ENCODE data around the gene KCNJ16. TPM values are rescaled to one million over a fixed set of nuclear protein-coding genes. Genes with fewer than 3 reads are reported as not detected.

Gene KCNJ16
- total and polyA plus RNA-seq, 9 of the 15 experiments (the other 6 are each of a cell fraction or from before 2014, with no cell fraction given), result 0.01 to 0.75 (median 0.07) TPM; not detected in 4

DNA sequence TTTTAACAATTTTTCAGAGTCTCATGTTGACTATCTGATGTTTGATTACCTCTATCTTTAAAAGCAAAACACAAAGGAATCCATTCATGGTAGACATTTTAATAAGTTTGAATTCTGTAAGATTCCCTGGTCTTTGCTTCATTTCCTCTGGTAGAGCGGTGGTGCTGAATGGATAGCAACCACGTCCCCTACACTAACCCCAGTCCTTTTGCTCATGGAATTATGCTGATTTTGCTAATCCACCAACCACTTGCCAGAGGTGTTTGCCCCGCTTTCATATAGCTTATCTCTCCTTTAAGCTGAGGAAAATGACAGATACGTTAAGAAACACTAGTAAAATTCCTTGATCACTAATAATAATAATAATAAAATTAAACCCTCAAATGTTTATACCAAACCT, 9.5 kb downstream of the KCNJ16 start (continued):
- TF ChIP-seq ZNF197 (CRISPR knock-in tag; IDR thresholded peaks at IDR 0.05; ENCODE audit: low read depth) (no peak), GTF2F1 (IDR thresholded peaks at IDR 0.05; ENCODE audit: low read depth, low read length) (no peak), SPI1 (IDR thresholded peaks at IDR 0.05; ENCODE audit: borderline replicate concordance, low read depth, low read length) (no peak), MAFG (tag; conservative IDR thresholded peaks at IDR 0.05) (0 out of 2 replicates have a peak, but pooled peaks have one; percentile 19), ZNF3 (CRISPR knock-in tag; IDR thresholded peaks at IDR 0.05) (no peak), CXXC5 (CRISPR knock-in tag; IDR thresholded peaks at IDR 0.05) (no peak), ZNF212 (CRISPR knock-in tag; IDR thresholded peaks at IDR 0.05) (no peak), ARID2 (IDR thresholded peaks at IDR 0.05) (no peak)
- TF ChIP-seq, protein P1, sequence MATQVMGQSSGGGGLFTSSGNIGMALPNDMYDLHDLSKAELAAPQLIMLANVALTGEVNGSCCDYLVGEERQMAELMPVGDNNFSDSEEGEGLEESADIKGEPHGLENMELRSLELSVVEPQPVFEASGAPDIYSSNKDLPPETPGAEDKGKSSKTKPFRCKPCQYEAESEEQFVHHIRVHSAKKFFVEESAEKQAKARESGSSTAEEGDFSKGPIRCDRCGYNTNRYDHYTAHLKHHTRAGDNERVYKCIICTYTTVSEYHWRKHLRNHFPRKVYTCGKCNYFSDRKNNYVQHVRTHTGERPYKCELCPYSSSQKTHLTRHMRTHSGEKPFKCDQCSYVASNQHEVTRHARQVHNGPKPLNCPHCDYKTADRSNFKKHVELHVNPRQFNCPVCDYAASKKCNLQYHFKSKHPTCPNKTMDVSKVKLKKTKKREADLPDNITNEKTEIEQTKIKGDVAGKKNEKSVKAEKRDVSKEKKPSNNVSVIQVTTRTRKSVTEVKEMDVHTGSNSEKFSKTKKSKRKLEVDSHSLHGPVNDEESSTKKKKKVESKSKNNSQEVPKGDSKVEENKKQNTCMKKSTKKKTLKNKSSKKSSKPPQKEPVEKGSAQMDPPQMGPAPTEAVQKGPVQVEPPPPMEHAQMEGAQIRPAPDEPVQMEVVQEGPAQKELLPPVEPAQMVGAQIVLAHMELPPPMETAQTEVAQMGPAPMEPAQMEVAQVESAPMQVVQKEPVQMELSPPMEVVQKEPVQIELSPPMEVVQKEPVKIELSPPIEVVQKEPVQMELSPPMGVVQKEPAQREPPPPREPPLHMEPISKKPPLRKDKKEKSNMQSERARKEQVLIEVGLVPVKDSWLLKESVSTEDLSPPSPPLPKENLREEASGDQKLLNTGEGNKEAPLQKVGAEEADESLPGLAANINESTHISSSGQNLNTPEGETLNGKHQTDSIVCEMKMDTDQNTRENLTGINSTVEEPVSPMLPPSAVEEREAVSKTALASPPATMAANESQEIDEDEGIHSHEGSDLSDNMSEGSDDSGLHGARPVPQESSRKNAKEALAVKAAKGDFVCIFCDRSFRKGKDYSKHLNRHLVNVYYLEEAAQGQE (IDR thresholded peaks at IDR 0.05; ENCODE audit: borderline replicate concordance), result peak; percentile 39; the same call in 1 of the 2 replicates
- TF ChIP-seq, protein P1 (CRISPR knock-in tag; IDR thresholded peaks at IDR 0.05; ENCODE audit: low read depth), result no peak
- TF ChIP-seq, protein P2, sequence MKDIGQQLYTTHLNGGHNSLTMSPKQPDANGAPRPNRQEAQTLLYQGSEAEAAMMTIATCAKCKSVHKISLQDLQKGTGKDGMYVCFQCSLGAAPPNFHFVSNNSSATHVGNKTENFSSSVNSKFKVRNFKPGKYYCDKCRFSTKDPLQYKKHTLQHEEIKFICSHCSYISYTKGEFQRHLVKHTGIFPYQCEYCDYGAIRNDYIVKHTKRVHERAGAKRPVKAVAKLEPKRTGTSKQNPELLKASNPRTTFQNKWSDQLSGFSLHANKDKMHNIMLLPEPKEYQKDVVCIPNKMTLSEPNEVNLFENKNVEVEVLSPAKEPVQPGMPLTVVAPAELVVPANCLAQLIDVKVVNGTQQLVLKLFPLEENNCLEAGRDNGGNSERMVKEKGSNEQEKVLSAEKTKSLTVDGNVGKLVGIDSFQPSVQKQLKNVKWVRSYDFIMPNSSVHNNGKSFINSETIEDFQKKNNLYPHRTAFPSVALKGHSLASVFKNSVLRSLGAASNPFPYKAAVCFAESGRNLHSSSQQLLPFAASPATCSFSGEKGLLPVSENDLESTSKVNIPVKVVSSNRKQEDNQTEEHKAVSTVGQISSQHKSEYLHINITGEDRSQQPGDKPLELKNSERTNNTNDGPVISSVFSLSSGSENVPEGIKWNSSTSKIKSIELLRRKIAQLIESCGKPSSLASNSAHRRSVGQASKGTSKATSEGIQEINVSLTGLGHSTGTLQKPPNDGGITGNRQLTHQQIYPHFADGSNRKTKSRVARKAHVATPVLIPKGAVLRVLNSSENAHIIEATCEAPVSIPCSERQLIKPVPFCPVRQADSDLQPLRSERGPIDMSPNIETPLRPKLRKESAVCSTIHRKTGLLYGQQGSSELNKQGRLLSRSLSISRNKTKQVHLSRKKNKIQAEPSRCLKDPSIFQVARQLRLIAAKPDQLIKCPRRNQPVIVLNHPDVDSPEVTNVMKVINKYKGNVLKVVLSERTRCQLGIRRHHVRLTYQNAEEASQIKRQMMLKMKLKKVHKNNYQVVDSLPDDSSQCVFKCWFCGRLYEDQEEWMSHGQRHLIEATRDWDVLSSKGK (CRISPR knock-in tag; IDR thresholded peaks at IDR 0.05), result no peak
